WI38 (cell line): Measurements from ENCODE around the gene MAP3K7CL.
"Not testable (repeated sequence)": the region's sequence is repeated elsewhere in the genome, so short reads cannot be mapped to it uniquely, and the experiment has no call there.

Experiments used
- H3K4me3 ChIP-seq: 2 replicates; pipeline ENCODE4 v1.5.1; 2011; ENCODE audit warnings: low read depth, mild to moderate bottlenecking, control low read depth, low read length
- CTCF ChIP-seq: IDR thresholded peaks from 2 replicates; pipeline ENCODE4 v1.5.1; 2012; ENCODE audit warnings: low read depth, mild to moderate bottlenecking, control low read depth, low read length

Gene MAP3K7CL

GRCh38 chr21:29166853-29167252 lies 36.4 kb downstream of the MAP3K7CL start:
- no peak for TF ChIP-seq CTCF

GRCh38 chr21:29167481-29167880 lies 37.0 kb downstream of the MAP3K7CL start:
- H3K4me3 ChIP-seq: not testable (repeated sequence)

More at GRCh38 chr21:29166853-29167252, 36.4 kb downstream of the MAP3K7CL start:
- H3K4me3 ChIP-seq: no peak overlapping the region

- H3K4me3 ChIP-seq: no peak overlapping the region
- no peak for TF ChIP-seq CTCF
Observed at GRCh38 chr21:29168891-29169315, 38.5 kb downstream of the MAP3K7CL start.

GRCh38 chr21:29170944-29171343 lies 40.5 kb downstream of the MAP3K7CL start:
- TF ChIP-seq CTCF: no peak
- H3K4me3 ChIP-seq: no peak overlapping the region

- no peak overlapping the region for H3K4me3 ChIP-seq
- no peak for TF ChIP-seq CTCF
Observed at GRCh38 chr21:29172282-29172681, 41.8 kb downstream of the MAP3K7CL start.

GRCh38 chr21:29174607-29175013 lies 44.2 kb downstream of the MAP3K7CL start:
- H3K4me3 ChIP-seq: no peak overlapping the region
- TF ChIP-seq CTCF: no peak

- H3K4me3 ChIP-seq: no peak overlapping the region
- no peak for TF ChIP-seq CTCF
Observed at GRCh38 chr21:29175408-29176134, 45.1 kb downstream of the MAP3K7CL start.
